GM18499 (cell line): Measurements from ENCODE around the gene TNNT1.

Experiments used
- ATAC-seq: cut with Tn5 transposase; IDR thresholded peaks from one replicate; pipeline ENCODE4 v1.9.1; 2021; ENCODE audit warnings: moderate number of reproducible peaks; ENCODE audit not compliant: insufficient read depth, unreplicated experiment

The TNNT1 gene

GRCh38 chr19:55092423-55093318 lies 56.3 kb downstream of the TNNT1 start:
- no peak for ATAC-seq

- ATAC-seq: no peak
Observed at GRCh38 chr19:55091955-55092354, 57.1 kb downstream of the TNNT1 start.

- ATAC-seq: no peak
Observed at GRCh38 chr19:55091126-55091910, 57.7 kb downstream of the TNNT1 start.

- no peak for ATAC-seq
Observed at GRCh38 chr19:55090564-55090963, 58.4 kb downstream of the TNNT1 start.

- no peak for ATAC-seq
Observed at GRCh38 chr19:55089342-55089944, 59.6 kb downstream of the TNNT1 start.

- ATAC-seq: no peak
Observed at GRCh38 chr19:55088543-55089341, 60.3 kb downstream of the TNNT1 start.

GRCh38 chr19:55088021-55088451 lies 61.0 kb downstream of the TNNT1 start:
- ATAC-seq: no peak

GRCh38 chr19:55087542-55087901 lies 61.5 kb downstream of the TNNT1 start:
- no peak for ATAC-seq

- no peak for ATAC-seq
Observed at GRCh38 chr19:55086730-55087541, 62.1 kb downstream of the TNNT1 start.

- no peak for ATAC-seq
Observed at GRCh38 chr19:55085923-55086715, 62.9 kb downstream of the TNNT1 start.

- ATAC-seq: no peak
Observed at GRCh38 chr19:55084416-55084815, 64.6 kb downstream of the TNNT1 start.

GRCh38 chr19:55083004-55083850 lies 65.8 kb downstream of the TNNT1 start:
- no peak for ATAC-seq
